IPS DF 19.7 (cell line): ENCODE results near the gene SETSIP.
"Not testable (repeated sequence)": the region's sequence is repeated elsewhere in the genome, so short reads cannot be mapped to it uniquely, and the experiment has no call there.

Experiments
- DNase-seq: peaks from one replicate; pipeline ENCODE4 v3.0.0-alpha.2; 2013; ENCODE audit warnings: low read depth, low spot score

Gene SETSIP

GRCh38 chr1:92075311-92075710, at the start of gene SETSIP:
Gene SETSIP, minus strand, starts transcription at chr1:92075411. Its CDS starts 0 bp downstream, at chr1:92075411.
- no peak for DNase-seq

GRCh38 chr1:92123868-92124267, 48.7 kb upstream of the SETSIP start:
- no peak for DNase-seq

GRCh38 chr1:92118826-92119225, 43.6 kb upstream of the SETSIP start:
- no peak for DNase-seq

GRCh38 chr1:92117526-92117925, 42.3 kb upstream of the SETSIP start:
- no peak for DNase-seq

- DNase-seq = no peak
These were observed 33.4 kb upstream of the SETSIP start for GRCh38 chr1:92108631-92109030.

GRCh38 chr1:92105546-92106081, 30.4 kb upstream of the SETSIP start:
- DNase-seq = no peak

- DNase-seq = no peak
These were observed 21.1 kb upstream of the SETSIP start for GRCh38 chr1:92096317-92096716.

- DNase-seq = no peak
These were observed 20.7 kb upstream of the SETSIP start for GRCh38 chr1:92095874-92096273.

GRCh38 chr1:92094595-92094994, 19.4 kb upstream of the SETSIP start:
- no peak for DNase-seq

- no peak for DNase-seq
These were observed 18.9 kb upstream of the SETSIP start for GRCh38 chr1:92094090-92094489.

GRCh38 chr1:92091625-92092024, 16.4 kb upstream of the SETSIP start:
- DNase-seq = no peak

- no peak for DNase-seq
These were observed 12.3 kb upstream of the SETSIP start for GRCh38 chr1:92087542-92087941.

GRCh38 chr1:92085727-92086126, 10.5 kb upstream of the SETSIP start:
- no peak for DNase-seq

GRCh38 chr1:92084651-92085050, 9.4 kb upstream of the SETSIP start:
- DNase-seq = no peak

GRCh38 chr1:92081031-92081430, 5.8 kb upstream of the SETSIP start:
- no peak for DNase-seq

GRCh38 chr1:92080128-92080985, 5.1 kb upstream of the SETSIP start, which contains the start of gene BTBD8:
Gene BTBD8, plus strand, starts transcription at chr1:92080345. Its CDS starts 227 bp downstream, at chr1:92080572.
- DNase-seq = peak; percentile 87

GRCh38 chr1:92079441-92079840, 4.2 kb upstream of the SETSIP start:
- DNase-seq = no peak

- not testable (repeated sequence) for DNase-seq
These were observed 2.9 kb upstream of the SETSIP start for GRCh38 chr1:92078077-92078476.

- DNase-seq = no peak
These were observed 1.2 kb upstream of the SETSIP start for GRCh38 chr1:92076363-92076762.

- not testable (repeated sequence) for DNase-seq
These were observed 765 bp downstream of the SETSIP start for GRCh38 chr1:92074446-92074845.

- no peak for DNase-seq
These were observed 4.3 kb downstream of the SETSIP start for GRCh38 chr1:92070892-92071291.

- DNase-seq = no peak
These were observed 8.9 kb downstream of the SETSIP start for GRCh38 chr1:92066321-92066720.

- DNase-seq = peak; percentile 3
These were observed 10.2 kb downstream of the SETSIP start for GRCh38 chr1:92065042-92065441.
